ENCODE results near the gene GDPD3.

GRCh38 chr16:30087181-30087898, 26.0 kb downstream of the GDPD3 start:
- TF ChIP-seq CTCF (optimal IDR thresholded peaks at IDR 0.05 in 1 of 3, IDR thresholded peaks at IDR 0.05 in 1 of 3, conservative IDR thresholded peaks at IDR 0.05 in 1 of 3; ENCODE audit: extremely low read depth in 1 of 3, insufficient read depth in 2 of 3, low read length in 3 of 3), result no peak
- no peak for TF ChIP-seq EZH2 (IDR thresholded peaks at IDR 0.05; ENCODE audit: low read length)

All from keratinocyte (primary cell).